Naive thymus-derived CD8-positive, alpha-beta T cell (primary cell): ENCODE results near the gene MT1H. TPM values are rescaled to one million over a fixed set of nuclear protein-coding genes. Genes with fewer than 3 reads are reported as not detected.

Experiments
- ATAC-seq, 2 donors: fragments of 150-1000 bp; cut with Tn5 transposase in 1 of 2; sonication (Bioruptor Pico), chemical (Tn5 transposase) in 1 of 2; 1 replicate in 1 of 2; 2 replicates in 1 of 2; pipeline ENCODE4 v1.10.0; 2021; ENCODE audit warnings: mild to moderate bottlenecking in 2 of 2, moderate library complexity in 2 of 2
- POLR2A ChIA-PET: fragments of 350-600 bp; sonication (Branson Sonifier 250); formaldehyde crosslinking; loops from one replicate; lab custom pipeline; 2021; ENCODE audit warnings: antibody characterized with exemption; lab: Charles Lee
- DNase-seq, 10 donors: peaks; one replicate each; pipeline versions ENCODE4 v3.0.0 to v3.0.0-alpha.2; 2020 to 2022
- H3K27ac Mint-ChIP-seq, 10 donors: one replicate each; pipeline ENCODE4 v1.8.0; 2020 to 2022; ENCODE audit warnings: mild to moderate bottlenecking in 10 of 10, mixed read lengths in 10 of 10, moderate library complexity in 4 of 10, inconsistent platforms in 1 of 10
- H3K27me3 Mint-ChIP-seq, 5 donors: one replicate each; pipeline ENCODE4 v1.8.0; 2021 to 2022; ENCODE audit warnings: mixed read lengths in 5 of 5
- H3K36me3 Mint-ChIP-seq, 3 donors: one replicate each; pipeline ENCODE4 v1.8.0; 2020 to 2022; ENCODE audit warnings: mixed read lengths in 3 of 3, mild to moderate bottlenecking in 2 of 3, inconsistent platforms in 1 of 3
- H3K4me1 Mint-ChIP-seq, 4 donors: one replicate each; pipeline ENCODE4 v1.8.0; 2021 to 2022; ENCODE audit warnings: mixed read lengths in 4 of 4
- H3K4me3 Mint-ChIP-seq, 10 donors: one replicate each; pipeline ENCODE4 v1.8.0; 2020 to 2022; ENCODE audit warnings: mild to moderate bottlenecking in 10 of 10, mixed read lengths in 10 of 10, moderate library complexity in 6 of 10, inconsistent platforms in 1 of 10
- H3K9me3 Mint-ChIP-seq, 9 donors: one replicate each; pipeline ENCODE4 v1.8.0; 2020 to 2022; ENCODE audit warnings: mixed read lengths in 9 of 9, mild to moderate bottlenecking in 3 of 9, inconsistent platforms in 1 of 9, moderate library complexity in 1 of 9
- polyA plus RNA-seq, 3 donors: library from polyadenylated mRNA; unstranded; fragments of 300-500 nt; fragmentation: Illumina TruSeq; gene quantifications; one replicate each; pipeline ENCODE4 v1.2.3, GENCODE V29; 2021
- total RNA-seq, 8 experiments: library from RNA in 2 of 8; stranded (reverse) in 2 of 8; gene quantifications; one replicate each; pipeline ENCODE4 v1.2.3 and lab custom pipeline; 2021 to 2026

MT1H gene
- total and polyA plus RNA-seq, 5 experiments from 2014 or later = not detected

DNA sequence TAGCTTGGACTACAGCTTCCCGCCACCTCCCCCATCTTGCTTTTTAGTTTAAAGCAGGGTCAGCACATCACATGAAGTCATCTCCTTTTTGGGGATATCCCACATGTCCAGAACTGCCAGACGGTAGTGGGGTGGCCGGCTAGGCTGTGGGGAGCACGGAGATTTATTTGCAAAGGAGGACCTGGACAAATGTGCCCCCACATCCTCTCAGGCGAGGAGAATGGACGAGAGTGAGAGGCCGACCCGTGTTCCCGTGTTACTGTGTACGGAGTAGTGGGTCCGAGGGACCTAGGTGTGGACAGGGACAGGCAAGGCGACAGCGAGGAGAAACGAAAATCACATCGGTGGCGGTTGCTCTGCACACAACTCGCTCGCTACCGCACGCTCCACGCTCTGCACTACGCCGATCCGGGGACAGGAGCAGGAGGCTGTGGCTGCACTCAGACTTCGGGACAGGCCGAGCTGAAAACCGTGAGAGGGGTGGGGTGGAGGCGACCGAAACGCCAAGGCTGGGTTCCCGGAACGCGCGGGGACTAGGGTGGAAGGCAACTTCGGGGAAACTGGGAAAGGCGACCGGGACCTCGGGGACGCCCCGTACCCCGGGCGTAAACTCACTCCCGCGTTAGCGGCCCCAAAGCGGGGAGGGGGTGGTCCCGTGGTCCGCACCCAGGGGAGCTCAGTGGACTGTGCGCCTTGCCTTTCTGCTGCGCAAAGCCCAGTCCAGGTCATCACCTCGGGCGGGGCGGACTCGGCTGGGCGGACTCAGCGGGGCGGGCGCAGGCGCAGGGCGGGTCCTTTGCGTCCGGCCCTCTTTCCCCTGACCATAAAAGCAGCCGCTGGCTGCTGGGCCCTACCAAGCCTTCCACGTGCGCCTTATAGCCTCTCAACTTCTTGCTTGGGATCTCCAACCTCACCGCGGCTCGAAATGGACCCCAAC is 31.5 kb upstream of the MT1H start, which contains the start of gene MT1A:
Gene MT1A, plus strand, starts transcription at position 853 of the 937 bp plus-strand sequence. Its CDS starts 73 bp downstream, at position 926.
- ATAC-seq (peak; percentile 43 to 51), DNase-seq (no peak)
- peaks cover 52 to 79% (median 69%) of the 10 kb centered on the region in 5 donors for H3K27me3 Mint-ChIP-seq
- H3K4me1 Mint-ChIP-seq = peaks cover 25 to 48% (median 33%) of the 10 kb centered on the region in 4 donors
- H3K36me3 Mint-ChIP-seq = no peaks in the 10 kb centered on the region
- H3K4me3 Mint-ChIP-seq = peak within 1 kb of the TSS; percentile 9 to 77 (median 50)
- no peaks in the 10 kb centered on the region for H3K9me3 Mint-ChIP-seq
- POLR2A ChIA-PET = interaction anchor here (1.7 kb wide), 1 partner anchor 30 kb away, joined by 4 read pairs; the partner anchor contains the start of gene MT2A
- H3K27ac Mint-ChIP-seq = peak within 1 kb of the TSS in 2 of 10 donors; percentile 52 to 67

- H3K27ac Mint-ChIP-seq = no peak overlapping the region
- POLR2A ChIA-PET = interaction anchor here (1.7 kb wide), 1 partner anchor 31 kb away, joined by 4 read pairs; the partner anchor contains the start of gene MT2A
These were observed 30.6 kb upstream of the MT1H start for GRCh38 chr16:56639045-56639444.

DNA sequence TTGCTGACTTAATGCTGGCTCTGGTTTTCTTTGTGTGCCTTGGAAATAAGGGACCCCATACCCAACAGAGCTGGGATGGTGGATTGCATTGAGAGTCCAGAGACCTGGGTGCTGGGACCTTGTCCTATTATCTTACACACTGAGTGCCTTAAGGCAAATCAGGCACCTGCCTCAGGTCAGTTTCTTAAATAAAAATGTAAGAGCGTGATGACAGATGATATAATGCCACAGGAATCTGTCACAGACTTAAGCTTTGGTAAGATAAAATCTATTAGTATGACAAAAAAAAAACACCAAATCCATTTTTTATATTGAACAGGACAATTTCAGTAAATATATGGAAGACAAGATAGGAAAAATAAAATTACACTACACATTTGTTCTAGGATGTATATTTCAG is 29.5 kb upstream of the MT1H start:
- Mint-ChIP-seq H3K9me3 (no peaks in the 10 kb centered on the region), H3K4me3 (no peak overlapping the region), H3K4me1 (peaks cover 29 to 59% (median 36%) of the 10 kb centered on the region in 4 donors), H3K27me3 (peaks cover 36 to 59% (median 52%) of the 10 kb centered on the region in 5 donors), H3K27ac (peak overlapping the region in 1 of 10 donors; percentile 9), H3K36me3 (no peaks in the 10 kb centered on the region)
- DNase-seq (no peak), ATAC-seq (no peak)
- POLR2A ChIA-PET = interaction anchor here (0.5 to 1.7 kb wide), 3 partner anchors 11 to 182 kb away, joined by 4 to 5 read pairs (median 4); partner anchors contain the start of gene MT2A

More at GRCh38 chr16:56639045-56639444, 30.6 kb upstream of the MT1H start:
- Mint-ChIP-seq H3K4me1 (peaks cover 31 to 58% (median 38%) of the 10 kb centered on the region in 4 donors), H3K9me3 (no peaks in the 10 kb centered on the region), H3K4me3 (peak overlapping the region in 2 of 10 donors; percentile 43 to 50), H3K27me3 (peaks cover 46 to 69% (median 61%) of the 10 kb centered on the region in 5 donors), H3K36me3 (no peaks in the 10 kb centered on the region)
- no peak for ATAC-seq
- DNase-seq = no peak

DNA sequence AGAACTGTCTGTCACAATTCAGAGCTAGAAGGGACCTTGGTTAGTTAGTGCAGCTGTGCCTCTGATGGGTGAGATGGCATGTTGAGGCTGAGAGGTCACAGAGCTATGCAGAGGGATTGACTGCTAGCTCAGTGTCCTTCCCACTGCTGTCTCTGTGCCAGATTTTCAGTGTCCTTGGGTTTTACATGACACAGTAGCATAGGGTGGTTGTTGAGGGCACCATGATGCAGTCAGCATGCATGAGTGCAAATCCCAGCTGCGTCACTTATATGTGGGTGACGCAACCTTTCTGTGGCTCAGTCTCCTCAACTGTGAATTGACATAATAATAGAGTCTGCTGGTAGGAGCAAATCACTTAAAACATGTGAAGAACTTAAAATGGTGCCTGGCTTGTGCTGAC is 28.4 kb upstream of the MT1H start:
- POLR2A ChIA-PET = interaction anchor here (3.9 kb wide), 1 partner anchor 32 kb away, joined by 23 read pairs; the partner anchor contains the start of gene MT2A
- DNase-seq = no peak
- H3K4me3 Mint-ChIP-seq = no peak overlapping the region
- no peaks in the 10 kb centered on the region for H3K36me3 Mint-ChIP-seq
- H3K4me1 Mint-ChIP-seq = peaks cover 24 to 49% (median 28%) of the 10 kb centered on the region in 4 donors
- H3K27me3 Mint-ChIP-seq = peaks cover 32 to 55% (median 48%) of the 10 kb centered on the region in 5 donors
- peak overlapping the region in 1 of 10 donors; percentile 47 for H3K27ac Mint-ChIP-seq
- no peaks in the 10 kb centered on the region for H3K9me3 Mint-ChIP-seq
- ATAC-seq = no peak

DNA sequence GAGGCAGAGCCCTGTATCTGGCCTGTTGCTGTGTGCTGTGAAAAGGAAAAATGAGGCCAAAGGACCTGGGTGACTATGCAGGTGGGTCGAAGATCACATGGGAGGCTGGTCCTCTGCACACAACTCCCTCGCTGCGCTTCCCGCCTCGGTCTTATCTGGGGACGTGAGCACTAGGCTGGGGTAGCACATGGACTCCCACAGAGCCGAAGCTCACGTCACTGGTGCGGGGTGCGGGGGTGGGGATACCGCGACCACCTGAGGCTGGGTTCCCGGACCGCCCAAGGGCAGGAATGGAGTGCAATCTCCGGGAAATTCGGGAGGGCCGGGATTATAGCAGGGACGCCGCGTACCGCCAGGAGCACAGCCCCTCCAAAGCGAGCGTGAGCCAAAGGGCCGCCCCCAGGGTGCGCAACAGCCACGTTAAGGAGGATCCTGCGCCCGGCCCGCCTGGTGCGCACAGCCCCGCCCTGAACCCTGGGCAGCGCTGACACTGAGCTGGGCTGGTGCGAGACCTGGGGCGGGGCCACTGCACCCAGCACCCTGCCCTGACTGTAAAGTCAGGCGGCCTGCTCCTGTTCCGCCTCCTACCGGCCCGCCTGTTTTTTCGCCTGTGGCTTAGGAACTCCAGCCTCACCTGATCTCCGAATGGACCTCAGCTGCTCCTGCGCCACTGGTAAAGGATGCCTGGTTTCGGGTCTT is 26.4 kb upstream of the MT1H start:
- H3K27ac Mint-ChIP-seq = peak overlapping the region in 9 of 10 donors; percentile 37 to 80 (median 72)
- peak overlapping the region; percentile 72 to 86 (median 80) for H3K4me3 Mint-ChIP-seq
- POLR2A ChIA-PET = interaction anchor here (0.7 to 3.9 kb wide), 14 partner anchors 10 to 124 kb away, joined by 3 to 23 read pairs (median 6); partner anchors contain the start of genes BBS2, MT1E, MT1F and MT1X
- ATAC-seq (peak; percentile 98 to 100), DNase-seq (peak; percentile 53 to 85 (median 64))
- H3K9me3 Mint-ChIP-seq = no peaks in the 10 kb centered on the region
- peaks cover 16 to 31% (median 19%) of the 10 kb centered on the region in 4 donors for H3K4me1 Mint-ChIP-seq
- peaks cover 19 to 39% (median 28%) of the 10 kb centered on the region in 5 donors for H3K27me3 Mint-ChIP-seq
- no peaks in the 10 kb centered on the region for H3K36me3 Mint-ChIP-seq

DNA sequence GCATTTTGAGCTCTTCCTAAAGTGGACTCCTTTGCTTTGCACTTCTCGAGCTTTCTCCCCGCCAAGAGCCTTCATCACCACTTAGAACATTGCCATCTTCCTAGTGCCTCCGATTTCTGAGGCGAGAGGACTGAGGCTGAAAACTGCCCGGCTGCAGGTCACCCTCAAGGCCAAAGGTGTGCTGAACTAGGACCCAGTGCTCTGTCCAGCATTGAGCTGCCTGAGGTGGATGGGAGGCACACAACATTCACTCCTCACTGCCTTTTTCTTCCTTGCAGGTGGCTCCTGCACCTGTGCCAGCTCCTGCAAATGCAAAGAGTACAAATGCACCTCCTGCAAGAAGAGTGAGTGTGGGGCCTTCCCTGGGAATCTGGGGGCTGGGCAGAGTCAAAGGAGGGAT is 25.8 kb upstream of the MT1H start:
- H3K36me3 Mint-ChIP-seq = no peaks in the 10 kb centered on the region
- peaks cover 16 to 35% (median 23%) of the 10 kb centered on the region in 5 donors for H3K27me3 Mint-ChIP-seq
- H3K4me3 Mint-ChIP-seq = peak overlapping the region; percentile 72 to 86 (median 80)
- H3K27ac Mint-ChIP-seq = peak overlapping the region in 6 of 10 donors; percentile 28 to 81 (median 58)
- peaks cover 16 to 25% (median 19%) of the 10 kb centered on the region in 4 donors for H3K4me1 Mint-ChIP-seq
- no peak for DNase-seq
- ATAC-seq = no peak
- POLR2A ChIA-PET = interaction anchor here (0.9 to 3.9 kb wide), 12 partner anchors 9 to 66 kb away, joined by 3 to 23 read pairs (median 6); partner anchors contain the start of genes MT1E, MT1F, MT1X and MT2A
- H3K9me3 Mint-ChIP-seq = no peaks in the 10 kb centered on the region

GRCh38 chr16:56645311-56645710 is 24.3 kb upstream of the MT1H start:
- POLR2A ChIA-PET = interaction anchor here (1.8 kb wide), 1 partner anchor 14 kb away, joined by 4 read pairs; no protein-coding TSS in a partner anchor
- Mint-ChIP-seq H3K9me3 (no peaks in the 10 kb centered on the region), H3K4me3 (no peak overlapping the region), H3K27ac (no peak overlapping the region), H3K36me3 (no peaks in the 10 kb centered on the region), H3K27me3 (peaks cover 6 to 25% (median 16%) of the 10 kb centered on the region in 5 donors), H3K4me1 (peaks cover 16 to 24% (median 19%) of the 10 kb centered on the region in 4 donors)
- no peak for ATAC-seq
- no peak for DNase-seq

DNA sequence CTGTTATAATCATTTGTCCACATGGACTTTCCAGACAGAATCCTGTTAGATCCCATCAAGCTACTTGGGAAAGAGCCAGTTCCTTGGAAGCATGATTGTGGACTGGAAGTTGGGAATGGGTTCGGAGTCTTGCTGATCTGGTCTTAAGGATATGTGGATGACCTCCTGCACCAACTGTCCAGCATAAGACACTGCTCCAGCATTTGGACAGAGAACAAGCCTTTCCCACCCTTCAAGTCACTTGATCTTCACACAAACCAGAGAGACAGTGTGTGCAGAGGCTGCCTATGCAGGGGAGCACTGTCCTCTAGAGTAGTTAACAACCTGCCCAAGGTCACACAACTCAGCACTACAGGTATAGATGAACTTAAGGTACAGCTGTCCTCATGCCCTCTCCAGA is 23.8 kb upstream of the MT1H start:
- H3K36me3 Mint-ChIP-seq = no peaks in the 10 kb centered on the region
- DNase-seq = no peak
- POLR2A ChIA-PET = interaction anchor here (0.6 to 1.8 kb wide), 4 partner anchors 9 to 50 kb away, joined by 3 to 5 read pairs (median 4); no protein-coding TSS in a partner anchor
- no peak for ATAC-seq
- H3K4me1 Mint-ChIP-seq = peaks cover 16 to 24% (median 19%) of the 10 kb centered on the region in 4 donors
- H3K27me3 Mint-ChIP-seq = peaks cover 3 to 22% (median 13%) of the 10 kb centered on the region in 5 donors
- no peaks in the 10 kb centered on the region for H3K9me3 Mint-ChIP-seq
- no peak overlapping the region for H3K27ac Mint-ChIP-seq
- H3K4me3 Mint-ChIP-seq = no peak overlapping the region

DNA sequence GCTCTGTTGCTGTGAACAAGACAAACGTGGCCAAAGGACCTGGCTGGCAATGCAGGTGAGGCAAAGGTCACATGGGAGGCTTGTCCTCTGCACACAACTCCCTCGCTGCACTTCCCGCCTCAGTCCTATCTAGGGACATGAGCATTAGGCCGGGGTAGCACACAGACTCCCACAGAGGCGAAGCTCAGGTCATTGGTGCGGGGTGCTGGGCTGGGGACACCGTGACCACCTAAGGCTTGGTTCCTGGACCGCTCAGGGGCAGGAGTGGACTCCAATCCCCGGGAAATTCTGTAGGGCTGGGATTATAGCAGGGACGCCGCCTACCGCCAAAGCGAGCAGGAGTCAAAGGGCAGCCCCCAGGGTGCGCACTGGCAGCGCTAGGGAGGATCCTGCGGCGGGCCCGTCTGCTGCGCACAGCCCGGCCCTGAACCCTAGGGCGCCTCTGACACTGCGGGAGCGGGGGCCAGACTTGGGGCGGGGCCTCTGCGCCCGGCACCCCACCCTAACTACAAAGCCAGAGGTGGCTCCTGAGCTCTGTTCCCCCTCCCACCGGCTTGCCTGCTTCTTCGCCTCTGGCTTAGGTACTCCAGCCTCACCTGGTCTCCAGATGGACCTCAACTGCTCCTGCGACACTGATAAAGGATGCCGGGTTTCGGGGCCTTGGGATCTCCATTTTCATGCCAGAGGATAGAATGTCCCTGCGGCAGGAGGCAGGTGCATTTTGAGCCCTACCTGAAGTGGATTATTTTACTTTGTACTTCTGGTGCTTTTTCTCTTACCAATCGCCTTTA is 21.8 kb upstream of the MT1H start:
- Mint-ChIP-seq H3K4me1 (peaks cover 12 to 18% (median 15%) of the 10 kb centered on the region in 4 donors), H3K4me3 (no peak overlapping the region), H3K36me3 (no peaks in the 10 kb centered on the region), H3K9me3 (no peaks in the 10 kb centered on the region), H3K27me3 (peaks cover 4 to 18% (median 14%) of the 10 kb centered on the region in 5 donors), H3K27ac (no peak overlapping the region)
- POLR2A ChIA-PET = interaction anchor here (0.7 to 1.7 kb wide), 2 partner anchors 10 to 32 kb away, joined by 3 to 4 read pairs; partner anchors contain the start of gene MT1F
- ATAC-seq (no peak), DNase-seq (no peak)

DNA sequence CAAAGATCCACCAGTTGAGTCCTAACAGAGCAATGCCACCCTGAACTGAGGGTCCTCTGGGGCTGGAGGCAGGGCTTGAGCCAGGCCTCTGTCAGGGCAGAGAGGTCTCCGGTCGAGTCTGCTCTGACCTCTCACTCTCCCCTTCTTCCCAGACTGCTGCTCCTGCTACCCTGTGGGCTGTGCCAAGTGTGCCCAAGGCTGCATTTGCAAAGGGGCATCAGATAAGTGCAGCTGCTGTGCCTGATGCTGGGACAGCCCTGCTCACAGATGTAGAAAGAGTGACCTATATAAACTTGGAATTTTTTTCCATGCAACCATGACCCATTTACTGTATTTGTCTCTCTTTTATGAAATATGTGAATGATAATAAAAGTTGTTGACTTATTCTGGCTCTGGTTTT is 20.3 kb upstream of the MT1H start:
- Mint-ChIP-seq H3K27ac (no peak overlapping the region), H3K9me3 (no peaks in the 10 kb centered on the region), H3K36me3 (no peaks in the 10 kb centered on the region), H3K27me3 (peaks cover 5 to 20% (median 14%) of the 10 kb centered on the region in 5 donors), H3K4me1 (peaks cover under 1 to 4% (median 2%) of the 10 kb centered on the region in 4 donors), H3K4me3 (no peak overlapping the region)
- ATAC-seq (no peak), DNase-seq (no peak)
- POLR2A ChIA-PET = no interaction called here

GRCh38 chr16:56649820-56650219 is 19.8 kb upstream of the MT1H start:
- no peaks in the 10 kb centered on the region for H3K36me3 Mint-ChIP-seq
- H3K27me3 Mint-ChIP-seq = peaks cover 5 to 21% (median 14%) of the 10 kb centered on the region in 5 donors
- no peak overlapping the region for H3K27ac Mint-ChIP-seq
- POLR2A ChIA-PET = no interaction called here
- DNase-seq (no peak), ATAC-seq (no peak)
- H3K4me3 Mint-ChIP-seq = no peak overlapping the region
- H3K4me1 Mint-ChIP-seq = no peaks in the 10 kb centered on the region
- no peaks in the 10 kb centered on the region for H3K9me3 Mint-ChIP-seq
